Astrocyte (in vitro differentiated cells and primary cell): Measurements from ENCODE around the gene PCDHGA1.

Experiments used
- EZH2 ChIP-seq: IDR thresholded peaks from 2 replicates; pipeline ENCODE4 v1.6.1; 2012; ENCODE audit warnings: mild to moderate bottlenecking, low read length, inconsistent platforms; ENCODE audit not compliant: insufficient read depth
- TF ChIP-seq, protein P1 (sequence below): IDR thresholded peaks from 2 replicates; pipeline ENCODE4 v1.5.1; 2011; ENCODE audit warnings: low read depth, mild to moderate bottlenecking, inconsistent platforms, low read length, moderate library complexity; ENCODE audit not compliant: insufficient read depth

DNA sequence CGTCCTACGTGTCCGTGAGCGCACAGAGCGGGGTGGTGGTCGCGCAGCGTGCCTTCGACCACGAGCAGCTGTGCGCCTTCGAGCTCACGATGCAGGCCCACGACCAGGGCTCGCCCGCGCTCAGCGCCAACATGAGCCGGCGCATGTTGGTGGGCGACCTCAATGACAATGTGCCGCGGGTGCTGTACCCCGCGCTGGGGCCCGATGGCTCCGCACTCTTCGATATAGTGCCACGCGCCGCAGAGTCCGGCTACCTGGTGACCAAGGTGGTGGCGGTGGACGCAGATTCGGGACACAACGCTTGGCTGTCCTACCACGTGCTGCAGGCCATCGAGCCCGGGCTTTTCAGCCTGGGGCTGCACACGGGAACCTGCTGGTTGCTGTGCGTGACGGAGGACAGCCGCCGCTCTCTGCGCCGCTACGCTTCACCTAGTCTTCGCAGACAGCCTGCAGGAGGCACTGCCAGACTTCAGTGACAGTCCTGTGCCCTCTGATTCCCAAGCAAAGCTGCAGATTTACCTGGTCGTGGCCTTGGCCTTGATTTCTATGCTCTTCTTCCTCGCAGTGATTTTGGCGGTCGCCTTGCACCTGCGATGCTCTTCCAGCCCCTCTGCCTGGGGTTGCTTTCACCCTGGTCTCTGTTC, 97.6 kb downstream of the PCDHGA1 start:
- TF ChIP-seq, protein P1, sequence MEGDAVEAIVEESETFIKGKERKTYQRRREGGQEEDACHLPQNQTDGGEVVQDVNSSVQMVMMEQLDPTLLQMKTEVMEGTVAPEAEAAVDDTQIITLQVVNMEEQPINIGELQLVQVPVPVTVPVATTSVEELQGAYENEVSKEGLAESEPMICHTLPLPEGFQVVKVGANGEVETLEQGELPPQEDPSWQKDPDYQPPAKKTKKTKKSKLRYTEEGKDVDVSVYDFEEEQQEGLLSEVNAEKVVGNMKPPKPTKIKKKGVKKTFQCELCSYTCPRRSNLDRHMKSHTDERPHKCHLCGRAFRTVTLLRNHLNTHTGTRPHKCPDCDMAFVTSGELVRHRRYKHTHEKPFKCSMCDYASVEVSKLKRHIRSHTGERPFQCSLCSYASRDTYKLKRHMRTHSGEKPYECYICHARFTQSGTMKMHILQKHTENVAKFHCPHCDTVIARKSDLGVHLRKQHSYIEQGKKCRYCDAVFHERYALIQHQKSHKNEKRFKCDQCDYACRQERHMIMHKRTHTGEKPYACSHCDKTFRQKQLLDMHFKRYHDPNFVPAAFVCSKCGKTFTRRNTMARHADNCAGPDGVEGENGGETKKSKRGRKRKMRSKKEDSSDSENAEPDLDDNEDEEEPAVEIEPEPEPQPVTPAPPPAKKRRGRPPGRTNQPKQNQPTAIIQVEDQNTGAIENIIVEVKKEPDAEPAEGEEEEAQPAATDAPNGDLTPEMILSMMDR: no peak
- no peak for TF ChIP-seq EZH2
